Bronchial epithelial cell (primary cell): ENCODE results near the gene AUTS2. TPM values are rescaled to one million over a fixed set of nuclear protein-coding genes. Genes with fewer than 3 reads are reported as not detected.

ENCODE experiments used
- DNase-seq: peaks from one replicate; pipeline ENCODE4 v3.0.0-alpha.2; 2010; ENCODE audit warnings: low read depth
- FAIRE-seq: peaks from 2 replicates; lab custom pipeline; 2011; peaks lifted over from hg19 to GRCh38; lab: Jason Lieb, UNC
- H3K27me3 ChIP-seq: 2 replicates; pipeline ENCODE4 v1.5.1; 2011; ENCODE audit warnings: low read length; ENCODE audit not compliant: control insufficient read depth, insufficient read depth
- H3K36me3 ChIP-seq: 2 replicates; pipeline ENCODE4 v1.5.1; 2011; ENCODE audit warnings: low read length; ENCODE audit not compliant: control insufficient read depth, insufficient read depth
- H3K4me3 ChIP-seq: 2 replicates; pipeline ENCODE4 v1.5.1; 2011; ENCODE audit warnings: mild to moderate bottlenecking, low read depth, low read length, control low read depth
- CTCF ChIP-seq: IDR thresholded peaks from 2 replicates; pipeline ENCODE4 v1.5.1; 2011; ENCODE audit warnings: mild to moderate bottlenecking, moderate library complexity, low read length, control low read depth, inconsistent platforms; ENCODE audit not compliant: insufficient read depth, severe bottlenecking
- total RNA-seq: library from RNA; depleted of rRNA; stranded (reverse); fragments of >200 nt; gene quantifications from 2 replicates; pipeline ENCODE4 v1.2.1, GENCODE V29; 2014

AUTS2 gene
- total RNA-seq, 1 donor from 2014 or later, result 9.5 TPM

DNA sequence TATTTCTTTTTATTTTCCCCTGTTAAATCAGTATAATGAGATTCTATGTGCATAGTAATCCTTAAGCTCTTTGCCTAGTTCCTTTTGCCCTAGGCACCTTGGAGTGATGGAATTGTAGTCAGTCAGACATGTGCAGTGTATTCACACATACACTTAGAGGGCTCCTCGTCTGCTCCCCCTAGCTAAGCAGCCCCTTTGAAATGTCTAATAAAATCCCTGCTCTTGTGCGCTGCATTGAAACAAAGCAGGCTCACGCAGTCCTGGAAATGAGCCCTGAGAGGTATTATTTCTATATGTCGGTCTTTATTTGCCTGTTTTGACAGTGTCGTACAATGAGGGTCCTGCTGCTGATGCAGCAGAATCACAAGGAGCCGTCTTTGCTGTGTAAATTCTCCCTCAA, 258.7 kb downstream of the AUTS2 start:
- FAIRE-seq (no peak), DNase-seq (no peak)
- H3K27me3 ChIP-seq, result no peaks in the 10 kb centered on the region
- no peak for TF ChIP-seq CTCF
- H3K36me3 ChIP-seq, result no peaks in the 10 kb centered on the region
- no peak overlapping the region for H3K4me3 ChIP-seq

DNA sequence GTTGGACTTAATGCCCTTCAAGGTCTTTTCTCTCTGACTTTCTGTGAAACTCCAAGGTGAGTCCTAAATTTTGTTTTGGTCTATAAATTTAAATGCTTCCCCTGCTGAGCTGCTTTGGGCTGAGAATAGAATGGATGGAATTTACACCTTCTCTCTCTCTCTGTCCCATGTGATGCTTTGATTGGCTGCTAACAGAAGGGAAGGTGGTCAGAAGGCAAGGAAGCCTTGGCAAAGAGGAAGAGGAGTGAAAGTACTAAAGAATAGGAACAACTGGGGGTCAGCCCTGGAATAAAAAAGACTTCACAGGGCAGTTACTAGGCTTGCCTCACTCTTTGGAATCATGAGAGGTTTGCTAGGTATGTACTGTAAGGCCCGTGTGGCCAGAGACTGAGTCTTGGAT, 260.2 kb downstream of the AUTS2 start:
- Histone ChIP-seq H3K4me3 (no peak overlapping the region), H3K27me3 (no peaks in the 10 kb centered on the region), H3K36me3 (no peaks in the 10 kb centered on the region)
- no peak for DNase-seq
- FAIRE-seq, result no peak
- no peak for TF ChIP-seq CTCF

DNA sequence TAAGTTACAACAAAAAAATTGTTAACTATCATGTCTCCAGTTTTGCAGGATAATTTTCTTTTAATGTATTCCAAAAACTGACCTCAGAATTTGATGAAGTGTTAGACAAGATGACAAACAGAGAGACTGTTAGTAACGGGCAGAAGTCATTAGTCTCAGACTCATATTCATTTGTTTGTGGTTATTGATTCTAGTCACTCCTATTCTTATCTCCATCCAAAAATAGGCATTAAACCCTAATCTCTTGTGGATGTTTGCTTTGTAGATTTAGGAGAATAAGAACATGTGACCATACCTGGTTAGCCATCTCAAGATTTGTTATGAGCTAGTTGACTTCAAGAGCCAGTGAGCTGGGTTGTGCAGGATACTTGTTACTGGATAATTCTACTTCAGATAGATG, 261.1 kb downstream of the AUTS2 start:
- H3K36me3 ChIP-seq, result no peaks in the 10 kb centered on the region
- no peak for DNase-seq
- H3K27me3 ChIP-seq, result no peaks in the 10 kb centered on the region
- TF ChIP-seq CTCF, result no peak
- H3K4me3 ChIP-seq, result no peak overlapping the region
- FAIRE-seq, result no peak

- DNase-seq (no peak), FAIRE-seq (no peak)
- H3K4me3 ChIP-seq, result no peak overlapping the region
- TF ChIP-seq CTCF, result no peak
- no peaks in the 10 kb centered on the region for H3K36me3 ChIP-seq
- H3K27me3 ChIP-seq, result no peaks in the 10 kb centered on the region
Observed at GRCh38 chr7:69860486-69860885, 262.2 kb downstream of the AUTS2 start.

GRCh38 chr7:69860941-69861622, 262.8 kb downstream of the AUTS2 start:
- Histone ChIP-seq H3K27me3 (no peaks in the 10 kb centered on the region), H3K36me3 (no peaks in the 10 kb centered on the region), H3K4me3 (no peak overlapping the region)
- DNase-seq, result no peak
- no peak for TF ChIP-seq CTCF
- no peak for FAIRE-seq
